ENCODE measurements around the gene NSUN7.

The NSUN7 gene

DNA sequence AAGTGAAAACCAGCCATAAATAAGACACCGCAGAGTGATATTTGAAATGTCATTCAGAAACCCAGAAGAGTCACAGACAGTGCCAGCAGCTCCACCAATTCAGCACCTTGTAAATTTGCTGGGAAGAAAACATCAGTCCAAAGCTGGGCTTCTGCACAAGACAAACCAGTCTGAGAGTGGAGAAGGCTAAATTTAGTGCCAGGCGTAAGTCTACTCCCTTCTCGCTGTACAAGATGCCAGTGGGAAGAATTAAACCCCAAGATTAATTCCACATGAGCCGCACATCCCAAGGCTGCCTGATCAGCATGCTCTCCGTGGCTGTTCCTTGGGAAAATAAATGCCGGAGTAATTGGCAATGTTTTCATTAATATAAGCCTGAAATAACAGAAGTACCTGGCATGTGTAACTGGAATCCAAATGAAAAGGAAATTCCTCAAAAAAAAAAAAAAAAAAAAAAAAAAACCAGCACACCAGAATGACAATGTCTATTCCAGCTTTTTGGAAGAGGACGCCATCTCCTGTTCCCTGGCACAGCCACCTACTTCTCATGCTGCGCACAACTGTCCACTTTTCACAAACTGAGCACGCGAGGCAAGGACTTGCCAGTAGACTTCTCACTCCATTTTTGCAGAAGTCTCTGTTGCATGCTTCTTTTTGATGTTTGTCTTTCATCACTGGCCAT is 95.5 kb downstream of the NSUN7 start:
- no peak for DNase-seq (ENCODE audit: low read depth, low spot score)

DNA sequence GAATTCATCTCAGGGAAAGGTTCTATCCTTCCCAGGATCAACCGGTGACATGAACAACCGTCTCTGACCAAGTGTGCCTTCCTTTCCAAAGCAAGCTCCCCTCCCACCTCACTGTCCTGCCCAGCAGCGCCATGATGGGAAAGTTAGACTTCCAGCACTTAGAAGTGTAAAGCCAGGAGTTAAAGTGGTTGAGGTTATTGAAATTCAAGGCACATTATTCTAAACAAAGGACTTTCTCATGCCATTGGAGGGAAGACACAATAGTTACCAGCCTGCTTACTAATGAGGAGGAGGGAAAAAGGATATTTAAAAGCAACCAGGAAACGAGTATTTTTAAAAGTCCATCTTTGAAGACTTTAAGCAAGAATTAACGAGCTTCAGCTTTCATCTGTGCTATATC is 96.8 kb downstream of the NSUN7 start:
- DNase-seq (ENCODE audit: low read depth, low spot score) = no peak

DNA sequence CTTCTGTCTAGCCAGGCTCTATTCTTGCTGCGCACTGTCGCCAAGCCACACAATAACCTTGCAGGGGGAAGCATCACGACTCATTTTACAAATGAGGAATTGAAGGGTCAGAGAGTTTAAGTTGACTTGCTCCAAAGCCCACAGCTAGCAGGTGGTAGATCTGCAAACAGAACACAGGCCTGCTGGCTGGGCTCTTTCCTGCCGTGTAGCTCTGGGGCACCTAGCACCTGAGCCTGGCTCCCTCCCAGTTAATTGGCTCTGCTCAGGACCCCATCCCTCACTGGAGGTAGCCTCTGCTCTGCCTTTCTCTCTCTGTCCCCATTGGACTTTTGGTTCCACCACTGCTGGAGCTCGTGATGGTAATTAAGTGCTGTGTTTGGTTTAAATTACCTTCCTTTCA is 98.5 kb downstream of the NSUN7 start:
- DNase-seq (ENCODE audit: low read depth, low spot score) = no peak

DNA sequence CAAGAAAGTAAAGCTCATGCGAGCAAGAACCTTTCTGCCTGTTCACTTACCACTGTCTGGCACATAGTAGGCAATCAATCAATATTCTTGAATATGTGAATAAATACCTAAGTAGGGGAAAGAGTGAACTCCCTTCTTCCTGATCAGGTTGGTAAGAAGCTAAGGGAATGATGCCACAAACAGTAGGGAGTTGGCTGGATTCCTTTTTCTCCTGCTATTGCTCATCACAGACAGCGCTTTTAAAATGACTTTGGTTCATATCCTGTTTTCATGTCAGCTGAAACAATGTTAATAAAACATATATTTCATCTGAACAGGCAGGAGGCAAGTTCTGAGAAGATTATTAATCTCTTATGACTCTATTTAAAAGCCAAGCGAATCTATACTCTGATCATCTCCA is 99.2 kb downstream of the NSUN7 start:
- DNase-seq (ENCODE audit: low read depth, low spot score) = no peak

- DNase-seq (ENCODE audit: low read depth, low spot score) = no peak
Measured at GRCh38 chr4:40850496-40850895, 100.7 kb downstream of the NSUN7 start.

- DNase-seq (ENCODE audit: low read depth, low spot score) = no peak
Measured at GRCh38 chr4:40856277-40856839, 106.6 kb downstream of the NSUN7 start.

GRCh38 chr4:40856840-40857362 is 107.1 kb downstream of the NSUN7 start:
- DNase-seq (ENCODE audit: low read depth, low spot score) = no peak

DNA sequence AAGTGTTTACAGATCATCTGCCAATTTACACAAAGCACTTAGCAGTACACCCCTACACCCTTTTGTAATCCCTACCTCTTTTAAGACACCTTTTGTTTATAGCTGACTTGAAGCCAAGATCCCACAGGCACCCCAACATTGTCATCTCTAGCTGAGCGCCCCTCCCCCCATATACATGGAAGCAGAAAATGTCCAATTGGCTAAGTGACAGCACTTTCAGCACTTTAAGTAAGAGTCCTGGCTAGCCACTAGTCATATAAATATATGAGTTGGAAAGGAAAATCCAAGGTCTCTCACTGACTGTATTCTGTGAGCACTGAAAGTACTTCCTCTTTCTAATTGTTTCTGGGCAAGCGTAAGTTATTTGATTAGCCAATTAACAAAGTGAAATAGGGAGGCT is 108.2 kb downstream of the NSUN7 start:
- DNase-seq (ENCODE audit: low read depth, low spot score) = no peak

- DNase-seq (ENCODE audit: low read depth, low spot score) = no peak
Measured at GRCh38 chr4:40858962-40859361, 109.2 kb downstream of the NSUN7 start.

All from smooth muscle cell of the brain vasculature (primary cell).